Measurements from ENCODE around the gene HDAC7.

HDAC7 gene

GRCh38 chr12:47795814-47796411 lies 23.8 kb downstream of the HDAC7 start:
- H3K4me3 ChIP-seq (ENCODE audit: control insufficient read depth, low read depth, low read length): no peak overlapping the region
- TF ChIP-seq CTCF (conservative IDR thresholded peaks at IDR 0.05; ENCODE audit: control insufficient read depth, insufficient read depth, low read depth, low read length): no peak

GRCh38 chr12:47795121-47795813 lies 24.4 kb downstream of the HDAC7 start:
- no peak for TF ChIP-seq CTCF (conservative IDR thresholded peaks at IDR 0.05; ENCODE audit: control insufficient read depth, insufficient read depth, low read depth, low read length)
- DNase-seq (ENCODE audit: low read depth): no peak
- no peak overlapping the region for H3K4me3 ChIP-seq (ENCODE audit: control insufficient read depth, low read depth, low read length)

More at GRCh38 chr12:47795814-47796411, 23.8 kb downstream of the HDAC7 start:
- DNase-seq (ENCODE audit: low read depth): no peak

- no peak for DNase-seq (ENCODE audit: low read depth)
- no peak overlapping the region for H3K4me3 ChIP-seq (ENCODE audit: control insufficient read depth, low read depth, low read length)
- no peak for TF ChIP-seq CTCF (conservative IDR thresholded peaks at IDR 0.05; ENCODE audit: control insufficient read depth, insufficient read depth, low read depth, low read length)
Measured at GRCh38 chr12:47794679-47795078, 25.0 kb downstream of the HDAC7 start.

- no peak for TF ChIP-seq CTCF (conservative IDR thresholded peaks at IDR 0.05; ENCODE audit: control insufficient read depth, insufficient read depth, low read depth, low read length)
- H3K4me3 ChIP-seq (ENCODE audit: control insufficient read depth, low read depth, low read length): no peak overlapping the region
- no peak for DNase-seq (ENCODE audit: low read depth)
Measured at GRCh38 chr12:47793015-47793681, 26.6 kb downstream of the HDAC7 start.

- no peak for TF ChIP-seq CTCF (conservative IDR thresholded peaks at IDR 0.05; ENCODE audit: control insufficient read depth, insufficient read depth, low read depth, low read length)
- no peak overlapping the region for H3K4me3 ChIP-seq (ENCODE audit: control insufficient read depth, low read depth, low read length)
- DNase-seq (ENCODE audit: low read depth): no peak
Measured at GRCh38 chr12:47791874-47792273, 27.8 kb downstream of the HDAC7 start.

GRCh38 chr12:47791351-47791746 lies 28.4 kb downstream of the HDAC7 start:
- TF ChIP-seq CTCF (conservative IDR thresholded peaks at IDR 0.05; ENCODE audit: control insufficient read depth, insufficient read depth, low read depth, low read length): no peak
- no peak overlapping the region for H3K4me3 ChIP-seq (ENCODE audit: control insufficient read depth, low read depth, low read length)
- no peak for DNase-seq (ENCODE audit: low read depth)

Measured in fibroblast of mammary gland (primary cell).